GM21619 (cell line): Measurements from ENCODE around the gene PAQR5.
"Not testable (repeated sequence)": the region's sequence is repeated elsewhere in the genome, so short reads cannot be mapped to it uniquely, and the experiment has no call there.

ENCODE experiments used
- ATAC-seq: cut with Tn5 transposase; IDR thresholded peaks from one replicate; pipeline ENCODE4 v1.9.1; 2021; ENCODE audit not compliant: unreplicated experiment

Gene PAQR5

DNA sequence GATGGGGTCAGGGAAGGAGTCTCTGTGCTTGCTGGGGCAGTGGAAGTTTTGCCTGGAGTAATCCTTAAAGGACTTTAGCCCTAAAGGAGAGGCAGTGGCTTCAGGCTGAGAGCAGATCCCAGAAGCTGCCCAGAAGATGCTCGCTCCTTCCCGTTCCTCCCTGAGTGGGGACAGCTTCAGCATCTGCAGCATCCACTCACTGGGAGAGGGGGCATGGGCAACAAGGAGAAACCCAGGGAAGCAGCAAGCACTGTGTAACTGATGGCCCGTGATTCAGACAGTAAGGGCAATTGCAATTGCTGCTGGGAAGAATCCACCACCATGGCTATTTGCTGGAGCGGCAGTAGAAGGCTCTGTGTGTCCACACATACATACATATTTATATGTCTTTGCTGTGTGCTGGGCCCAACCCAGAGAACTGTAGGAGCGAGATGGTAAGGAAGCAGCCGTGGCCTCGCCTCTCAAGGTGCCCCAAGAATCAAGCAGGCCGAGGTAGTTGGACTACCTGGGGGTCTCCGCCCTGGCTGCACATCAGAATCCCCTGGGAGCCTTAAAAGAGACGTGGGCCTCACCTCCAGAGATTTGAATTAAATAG is 5.8 kb upstream of the PAQR5 start:
- ATAC-seq = no peak

DNA sequence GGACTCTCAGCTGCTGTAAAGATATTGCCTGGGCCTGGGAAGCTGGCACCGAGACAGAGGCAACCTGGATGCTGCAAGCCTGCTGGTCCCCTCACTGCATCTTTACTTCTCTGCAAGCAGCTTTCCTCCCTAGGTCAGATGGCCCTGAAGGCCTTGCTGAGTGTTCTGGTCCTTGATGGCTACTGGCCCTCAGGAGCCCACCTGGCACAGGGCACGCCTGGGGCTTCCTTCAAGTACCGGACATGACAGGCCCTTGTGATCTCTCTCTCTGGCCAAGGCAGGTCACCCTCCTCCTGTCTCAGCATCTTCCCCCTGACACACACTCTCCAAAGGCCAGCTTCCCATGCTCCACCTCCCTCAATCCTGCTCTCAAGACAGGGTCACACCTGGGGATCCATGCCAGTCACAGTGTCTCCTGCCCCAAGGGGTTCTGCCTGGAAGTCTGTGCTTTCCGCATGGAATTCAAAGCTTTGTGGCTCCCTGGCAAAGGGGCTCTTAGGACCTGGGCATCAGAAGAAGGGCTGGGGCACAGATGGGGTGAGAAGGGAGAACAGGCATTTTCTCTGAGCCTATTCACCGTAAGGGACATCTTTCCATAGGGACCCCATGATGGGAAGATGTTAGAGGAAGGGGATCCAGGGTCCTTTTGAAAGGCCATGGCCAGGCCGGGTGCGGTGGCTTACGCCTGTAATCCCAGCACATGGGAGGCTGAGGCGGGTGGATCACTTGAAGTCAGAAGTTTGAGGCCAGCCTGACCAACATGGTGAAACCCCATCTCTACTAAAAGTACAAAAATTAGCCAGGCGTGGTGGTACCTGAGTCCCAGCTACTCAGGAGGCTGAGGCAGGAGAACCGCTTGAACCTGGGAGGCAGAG is 4.7 kb upstream of the PAQR5 start:
- no peak for ATAC-seq

DNA sequence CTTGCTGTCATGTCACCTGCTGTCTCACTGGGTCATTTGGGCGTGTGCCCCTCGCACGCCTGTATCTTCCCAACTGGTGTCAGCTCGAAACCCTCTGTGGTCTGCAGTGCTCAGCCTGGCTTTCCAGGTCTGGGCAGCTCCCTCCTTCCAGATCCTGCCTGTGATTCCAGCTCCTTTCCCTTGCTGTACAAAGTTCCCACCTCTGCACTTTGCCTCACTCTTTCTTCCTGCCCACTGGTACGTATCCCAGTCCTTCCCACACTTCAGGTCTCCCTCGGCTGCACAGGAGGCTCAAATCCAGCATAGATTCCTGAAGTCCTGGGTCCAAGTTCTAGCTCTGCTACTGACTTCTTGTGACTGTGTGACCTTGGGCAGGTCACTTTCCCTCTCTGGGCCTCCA is 2.1 kb upstream of the PAQR5 start:
- ATAC-seq = no peak

DNA sequence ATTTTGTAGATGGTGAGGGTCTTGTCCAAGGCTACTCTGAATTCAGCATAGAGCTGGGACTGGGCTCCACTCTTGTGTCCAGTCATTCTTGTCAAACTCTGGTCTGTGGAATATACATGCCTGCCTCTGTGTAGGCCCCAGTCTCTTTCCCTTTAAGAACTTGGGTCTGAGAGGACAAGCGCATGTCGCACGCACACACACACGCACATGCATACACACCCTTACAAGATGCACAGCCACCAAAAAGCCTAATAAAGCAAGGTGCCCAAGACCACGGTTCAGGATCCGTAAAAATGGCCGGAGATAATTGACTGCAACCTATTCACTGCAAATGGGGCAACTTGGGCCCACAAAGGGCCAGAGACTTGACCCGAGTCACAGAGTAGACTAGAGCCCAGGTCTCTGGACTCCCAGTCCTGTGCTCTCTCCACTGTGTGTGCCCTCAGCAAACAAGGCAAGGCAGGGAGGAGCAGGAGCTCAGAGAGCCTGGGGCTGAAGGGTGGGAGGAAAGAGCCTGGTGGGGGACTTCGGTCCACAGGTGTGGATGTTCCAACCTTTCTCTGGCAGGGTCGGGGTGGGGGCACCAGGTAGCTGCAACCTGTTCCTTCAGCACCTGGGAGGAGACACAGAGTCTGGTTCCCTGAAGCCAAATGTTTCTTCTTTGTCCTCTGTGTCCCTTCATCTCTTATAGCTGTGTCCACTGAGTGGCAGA is 914 bp upstream of the PAQR5 start:
- no peak for ATAC-seq

DNA sequence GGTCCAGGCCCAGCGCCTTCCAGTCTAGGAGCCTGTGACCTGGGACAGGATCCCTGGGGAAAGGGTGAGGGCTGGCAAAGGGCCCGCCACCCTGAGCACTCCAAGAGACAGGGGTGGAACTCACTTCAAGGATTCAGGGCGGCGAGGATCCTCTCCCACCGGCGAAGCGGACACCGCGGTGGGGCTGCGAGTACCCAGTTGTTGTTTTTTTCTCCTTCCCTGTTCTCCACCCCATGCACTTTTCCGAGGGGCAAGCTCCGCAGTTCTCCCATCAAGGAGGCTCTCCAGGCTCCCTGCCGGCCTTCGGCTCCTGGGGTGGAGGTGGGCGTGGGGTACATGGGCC is 387 bp upstream of the PAQR5 start:
- ATAC-seq = no peak

DNA sequence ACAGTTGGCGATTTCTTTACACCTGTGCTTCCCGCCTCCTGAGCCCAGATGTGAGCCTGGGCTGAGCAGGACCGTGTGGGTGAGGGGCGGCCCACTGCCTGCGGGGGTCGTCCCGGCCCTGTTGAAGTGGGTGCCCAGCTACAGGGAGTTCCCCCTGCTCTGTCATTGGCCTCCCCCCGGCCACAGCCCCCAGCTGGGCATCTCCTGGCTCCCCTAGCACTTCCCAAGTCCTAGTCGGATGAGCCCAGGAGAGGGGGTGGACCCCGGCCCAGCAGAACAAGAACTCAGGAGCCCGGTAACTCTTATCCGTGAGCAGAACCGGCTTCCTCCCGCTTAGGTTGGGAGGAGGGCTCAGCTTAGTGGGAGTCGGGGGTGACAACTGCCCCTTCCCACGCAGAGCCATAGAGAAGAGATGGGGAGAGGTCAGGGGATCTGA is 757 bp downstream of the PAQR5 start:
- ATAC-seq = no peak

DNA sequence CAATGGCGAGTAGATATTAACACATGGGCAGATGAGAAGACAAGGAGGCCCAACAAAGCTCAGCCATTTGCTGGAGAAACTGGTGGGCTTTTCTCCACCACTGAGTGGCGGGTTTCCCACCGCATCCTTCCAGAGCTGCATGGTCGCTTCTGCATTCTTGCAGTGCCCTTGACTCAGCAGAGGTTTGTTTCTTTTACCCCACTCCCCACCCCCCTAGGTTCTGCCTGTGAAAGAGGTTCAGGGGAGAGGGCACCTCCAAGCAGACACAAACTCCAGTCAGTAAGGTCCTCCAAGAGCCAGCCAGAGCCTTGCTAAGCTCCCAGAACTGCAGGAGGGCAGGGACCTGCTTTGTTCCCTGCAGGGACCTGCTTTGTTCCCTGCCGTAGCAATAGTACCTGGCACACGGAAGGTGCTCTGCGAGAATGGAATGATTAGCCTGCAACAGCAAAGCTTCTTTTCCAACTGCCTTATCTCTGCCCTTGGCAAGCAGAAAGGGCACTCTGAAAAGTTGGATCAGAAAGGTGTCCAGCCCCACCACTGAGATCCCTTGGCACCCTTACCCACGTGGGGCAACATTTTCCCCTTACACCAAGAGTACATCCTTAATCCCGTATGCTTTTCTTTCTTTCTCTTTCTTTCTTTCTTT is 1.4 kb downstream of the PAQR5 start:
- no peak for ATAC-seq

DNA sequence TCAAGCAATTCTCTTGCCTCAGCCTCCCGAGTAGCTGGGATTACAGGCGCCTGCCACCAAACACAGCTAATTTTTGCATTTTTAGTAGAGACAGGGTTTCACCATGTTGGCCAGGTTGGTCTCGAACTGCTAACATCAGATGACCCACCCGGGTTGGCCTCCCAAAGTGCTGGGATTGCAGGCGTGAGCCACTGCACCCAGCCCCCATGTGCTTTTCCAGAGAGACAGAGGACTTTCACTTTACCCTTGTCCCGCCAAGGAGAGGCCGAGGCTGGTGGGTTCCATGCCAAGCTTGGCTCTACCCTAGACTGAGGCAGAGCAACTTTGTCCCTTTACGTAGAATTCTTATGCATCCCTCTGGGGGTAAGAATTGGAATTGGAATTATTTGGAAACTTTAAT is 2.4 kb downstream of the PAQR5 start:
- not testable (repeated sequence) for ATAC-seq

DNA sequence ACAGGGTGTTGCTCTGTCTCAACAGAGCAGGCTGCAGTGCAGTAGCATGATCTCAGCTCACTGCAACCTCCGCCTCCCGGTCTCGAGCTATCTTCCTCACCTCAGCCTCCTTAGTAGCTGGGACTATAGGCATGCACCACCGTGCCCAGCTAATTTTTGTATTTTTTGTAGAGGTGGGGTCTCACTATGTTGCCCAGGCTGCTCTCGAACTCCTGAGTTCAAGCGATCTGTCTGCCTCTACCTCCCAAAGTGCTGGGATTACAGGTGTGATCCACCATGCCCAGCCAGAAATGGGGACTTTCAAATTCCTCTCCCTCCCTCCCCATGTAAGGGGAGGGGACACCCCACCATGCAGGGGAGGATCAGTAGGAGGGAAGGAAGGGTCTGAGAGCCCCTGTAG is 3.4 kb downstream of the PAQR5 start:
- not testable (repeated sequence) for ATAC-seq

DNA sequence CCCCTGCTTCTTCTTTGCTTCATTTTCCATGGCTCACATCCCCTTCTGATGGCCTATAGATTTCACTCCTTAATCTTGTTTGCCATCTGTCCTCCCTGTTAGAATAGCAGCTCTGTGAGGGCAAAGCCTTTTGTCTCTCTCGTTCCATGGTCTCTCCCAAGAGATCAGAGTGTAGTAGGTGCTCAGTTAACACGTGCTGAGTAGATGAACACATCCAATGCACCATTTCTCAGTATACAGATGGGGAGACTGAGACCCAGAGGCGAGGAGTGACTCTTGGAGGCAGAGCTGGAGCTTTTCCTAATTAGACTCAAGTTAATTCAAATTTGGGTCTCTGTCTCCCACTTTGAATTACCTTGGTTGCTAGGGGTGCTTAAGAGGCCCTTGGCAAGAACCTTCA is 4.2 kb downstream of the PAQR5 start:
- ATAC-seq = no peak

DNA sequence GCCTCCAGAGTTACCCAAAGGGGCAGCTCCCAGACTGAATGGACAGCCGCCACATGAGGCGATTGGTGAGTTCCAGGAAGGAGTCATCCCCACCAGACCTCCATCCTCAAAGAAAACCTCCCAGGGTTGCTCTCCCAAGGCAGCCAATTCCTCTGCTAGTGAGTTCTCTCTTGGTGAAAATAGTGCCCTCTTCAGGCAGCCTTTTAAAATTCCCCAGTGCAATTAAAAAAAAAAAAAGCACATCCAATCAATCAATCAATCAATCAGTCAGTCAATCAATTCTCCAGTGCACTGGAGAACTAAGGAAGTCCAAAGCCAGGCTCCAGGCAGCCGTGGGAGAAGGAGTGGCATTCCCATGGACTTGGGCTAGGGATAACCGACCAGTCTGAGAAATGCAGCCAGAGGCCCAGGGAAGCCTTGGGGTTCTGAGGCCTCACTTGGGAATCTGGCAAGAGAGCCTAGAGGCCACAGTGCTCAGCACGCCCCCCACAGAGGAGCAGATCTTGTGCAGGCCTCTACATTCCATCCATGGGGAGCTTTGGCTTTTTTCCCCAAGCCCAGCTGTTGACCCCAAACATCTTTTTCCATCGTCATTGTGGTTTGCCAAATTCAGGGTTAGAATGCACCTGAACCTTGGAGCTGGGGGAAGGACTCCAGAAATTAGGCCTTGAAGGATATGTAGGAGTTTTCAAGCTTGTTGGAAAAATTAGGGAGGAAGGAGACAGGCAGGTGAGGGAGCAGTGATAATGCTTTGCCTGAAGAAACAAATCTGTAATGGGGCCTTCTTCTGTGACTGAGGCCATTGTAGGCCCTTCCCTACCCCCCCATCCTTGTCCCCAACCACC is 4.8 kb downstream of the PAQR5 start:
- no peak for ATAC-seq

DNA sequence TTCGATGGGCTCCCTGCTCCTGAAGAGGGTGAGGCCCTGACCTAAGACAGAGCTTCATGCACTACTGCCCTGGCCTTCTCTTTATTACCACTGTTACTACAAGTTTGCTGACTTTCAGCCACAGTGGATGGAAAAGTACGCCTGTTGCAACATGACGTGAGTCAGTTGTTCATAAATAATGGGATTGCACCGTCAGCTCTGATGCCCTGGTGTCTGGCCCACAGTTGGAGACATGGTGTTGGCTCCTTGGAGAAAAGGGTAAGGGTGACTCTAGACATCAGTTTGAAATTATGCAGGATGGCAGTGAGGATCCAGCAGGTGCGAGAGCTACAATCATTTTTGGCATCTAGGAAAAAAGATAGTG is 5.5 kb downstream of the PAQR5 start:
- ATAC-seq = no peak

DNA sequence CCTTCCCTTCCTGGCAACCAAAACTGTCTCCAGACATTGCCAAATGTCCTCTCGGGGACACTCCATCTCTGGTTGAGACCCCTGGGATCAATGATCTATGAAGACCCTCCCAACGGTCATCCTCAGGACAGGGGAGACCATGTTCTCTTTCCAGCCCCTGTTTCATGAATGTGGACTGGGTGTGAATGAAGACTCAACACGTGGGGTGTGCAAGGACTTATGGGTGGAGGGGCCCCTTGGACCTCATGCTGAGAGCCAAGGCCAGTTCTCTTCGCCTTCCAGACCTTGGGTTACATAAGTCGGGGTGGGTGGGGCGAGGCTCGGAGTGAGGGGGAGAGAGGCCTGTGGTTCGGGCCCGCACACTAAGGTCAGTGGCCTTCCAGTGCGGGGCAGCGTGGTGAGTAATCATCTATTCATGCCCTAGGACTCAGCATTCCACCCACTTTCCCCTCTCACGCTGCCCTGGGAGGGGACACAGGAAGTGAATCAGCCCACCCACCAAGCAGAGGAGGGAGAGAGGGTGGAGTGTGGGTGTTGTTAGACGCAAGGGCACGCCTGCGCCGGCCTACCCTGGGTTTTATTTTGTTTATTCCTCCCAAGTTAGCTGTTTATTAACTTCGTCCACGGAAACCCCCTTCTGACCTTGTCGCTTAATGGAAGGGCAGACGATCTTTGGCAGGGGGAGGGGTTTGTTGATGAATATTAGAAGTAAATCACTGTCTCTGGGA is 6.7 kb downstream of the PAQR5 start:
- no peak for ATAC-seq

DNA sequence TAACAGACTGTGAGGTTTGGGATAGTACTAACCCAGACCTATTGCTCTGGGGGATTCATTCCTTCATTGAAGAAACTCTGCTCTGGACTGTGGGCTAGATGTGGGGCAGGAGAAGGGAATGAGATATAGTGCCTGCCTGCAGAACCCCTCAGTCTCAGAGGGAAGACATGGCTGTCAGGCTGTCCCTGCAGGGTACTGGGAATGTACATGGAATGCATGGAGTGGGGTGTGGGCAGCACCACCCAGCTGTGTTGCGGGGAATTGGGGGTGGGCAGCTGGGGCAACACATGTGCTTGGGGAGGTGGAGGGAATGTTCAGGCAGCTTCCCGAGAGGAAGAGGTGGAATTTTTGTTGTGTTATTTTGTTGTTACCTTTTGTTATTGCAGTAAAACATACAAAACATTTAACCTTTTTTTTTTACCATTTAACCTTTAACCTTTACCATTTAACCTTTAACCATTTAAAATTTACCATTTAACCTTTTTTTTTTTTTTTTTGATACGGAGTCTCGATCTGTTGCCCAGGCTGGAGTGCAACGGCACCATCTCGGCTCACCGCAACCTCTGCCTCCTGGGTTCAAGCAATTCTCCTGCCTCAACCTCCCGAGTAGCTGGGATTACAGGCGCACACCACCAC is 7.3 kb downstream of the PAQR5 start:
- no peak for ATAC-seq

DNA sequence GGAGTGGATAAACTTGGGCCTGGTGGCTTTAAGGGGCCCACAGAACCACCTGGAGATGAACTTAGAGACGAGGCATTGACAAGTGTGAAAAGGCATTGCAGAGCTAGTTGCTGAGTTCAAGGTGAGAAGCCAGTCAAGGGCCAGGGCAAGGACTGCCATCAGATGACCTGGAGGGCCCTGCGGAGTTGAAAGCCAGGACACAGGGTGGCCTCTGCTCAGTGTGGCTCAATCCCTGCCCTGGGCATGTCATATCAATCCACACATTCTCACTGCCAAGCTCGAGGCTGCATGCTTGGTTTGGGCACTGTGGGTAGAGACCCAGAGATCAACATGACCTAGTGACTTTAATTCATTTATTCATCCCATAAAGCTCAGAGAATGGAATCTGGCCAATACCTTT is 9.2 kb downstream of the PAQR5 start:
- no peak for ATAC-seq

DNA sequence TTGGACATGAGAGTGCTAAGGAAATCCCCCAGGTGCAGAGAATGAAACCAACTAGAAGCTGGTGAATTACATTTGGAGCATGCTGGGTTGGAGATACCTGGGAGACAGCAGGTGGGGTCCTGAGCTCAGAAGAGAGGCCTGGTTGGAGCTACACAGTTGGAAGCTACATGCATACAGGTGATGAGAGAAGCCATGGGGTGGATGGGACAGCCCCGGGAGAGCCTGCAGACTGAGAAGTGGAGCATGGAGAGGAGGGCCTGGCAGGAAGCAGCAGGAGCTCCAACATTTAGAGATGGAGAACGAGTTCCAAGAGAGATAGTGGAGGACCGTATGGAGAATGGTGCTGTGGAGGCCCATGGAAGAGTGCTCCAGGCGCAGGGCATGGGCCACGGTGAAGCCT is 10.2 kb downstream of the PAQR5 start:
- ATAC-seq = no peak

DNA sequence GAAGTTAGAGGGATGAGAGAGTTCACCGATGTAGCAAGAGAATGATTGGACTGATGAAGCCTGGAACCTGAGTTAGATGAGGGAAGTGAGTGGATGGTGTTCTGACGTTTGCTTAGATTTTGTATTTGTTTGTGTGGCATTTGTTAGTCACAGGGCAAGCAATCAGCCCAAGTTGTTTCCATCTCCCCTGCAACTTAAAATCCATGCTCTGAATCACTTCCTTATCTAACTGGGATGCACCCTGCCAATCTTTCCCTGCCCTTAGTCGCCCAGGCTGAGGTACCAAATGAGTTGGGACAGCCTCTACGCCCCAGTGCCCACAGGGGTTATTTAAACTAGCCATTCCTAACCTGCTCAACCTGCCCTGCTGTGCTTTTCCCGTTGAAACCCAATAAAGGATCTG is 12.6 kb downstream of the PAQR5 start:
- no peak for ATAC-seq

DNA sequence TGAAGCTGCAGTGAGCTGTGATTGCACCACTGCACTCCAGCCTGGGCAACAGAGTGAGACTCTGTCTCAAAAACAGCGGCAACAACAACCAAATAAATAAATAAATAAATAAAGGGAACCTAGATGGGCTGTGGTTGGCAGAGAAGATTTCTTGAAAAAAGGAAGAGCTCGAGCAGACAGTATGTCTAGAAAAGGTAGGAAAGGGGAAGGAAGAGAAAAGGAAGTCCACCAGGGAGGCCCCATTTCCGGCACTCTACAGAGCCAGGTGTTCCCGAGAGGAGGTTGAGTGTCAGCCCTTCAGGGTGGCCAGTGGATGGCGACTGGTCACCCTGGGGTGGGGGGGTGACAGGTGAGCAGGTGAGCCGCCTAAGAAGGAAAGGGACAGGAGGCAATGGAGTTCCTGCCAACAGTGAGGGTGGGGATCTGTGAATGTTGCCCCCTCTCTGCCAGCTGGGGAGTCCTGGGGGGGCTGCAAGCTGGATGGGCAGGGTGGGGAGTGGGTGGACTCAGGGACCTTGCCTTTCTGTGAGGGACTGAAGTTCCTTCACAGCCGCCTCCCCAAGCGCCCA is 14.8 kb downstream of the PAQR5 start:
- ATAC-seq = no peak

DNA sequence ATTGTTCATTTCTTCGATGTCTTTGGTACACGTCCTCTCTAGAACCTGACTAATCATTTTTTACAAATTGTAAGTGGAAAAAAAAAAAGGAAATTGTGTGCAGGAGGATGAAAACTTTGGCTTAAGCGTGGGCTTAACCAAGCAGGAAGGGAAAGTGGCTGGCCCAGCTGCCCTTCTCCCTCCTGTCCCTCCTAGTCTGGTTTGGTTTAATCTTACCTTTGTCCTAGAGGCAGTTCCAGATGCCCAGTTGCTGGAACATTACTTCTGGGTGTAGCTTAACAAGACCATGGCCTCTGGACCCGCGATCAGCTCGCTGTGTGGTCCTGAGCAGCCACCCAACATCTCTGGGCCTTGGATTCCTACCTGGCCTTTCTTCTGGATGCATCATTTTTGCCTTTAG is 15.4 kb downstream of the PAQR5 start:
- ATAC-seq = no peak
